GM20000 (cell line): ENCODE measurements around the gene CSAD.

ENCODE experiments used
- DNase-seq: peaks from one replicate; pipeline ENCODE4 v3.0.0; 2012; ENCODE audit warnings: low spot score
- TF ChIP-seq, protein P1 (sequence below): IDR thresholded peaks from 2 replicates; pipeline ENCODE4 v1.5.1; 2012; ENCODE audit warnings: mild to moderate bottlenecking, control low read depth; ENCODE audit errors: extremely low read depth, missing control alignments

CSAD gene

DNA sequence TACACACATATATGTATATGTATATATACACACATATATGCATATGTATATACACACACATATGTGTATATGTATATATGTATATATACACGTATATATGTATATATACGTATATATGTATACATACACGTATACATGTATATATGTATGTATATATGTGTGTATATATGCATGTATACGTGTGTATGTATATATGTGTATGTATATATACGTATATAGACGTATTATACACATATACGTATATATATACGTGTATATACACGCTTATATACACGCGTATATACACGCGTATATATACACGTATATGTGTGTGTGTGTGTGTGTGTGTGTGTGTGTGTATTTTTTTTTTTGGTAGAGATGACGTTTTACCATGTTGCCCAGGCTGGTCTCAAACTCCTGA lies 33.1 kb downstream of the CSAD start:
- no peak for DNase-seq
- TF ChIP-seq, protein P1, sequence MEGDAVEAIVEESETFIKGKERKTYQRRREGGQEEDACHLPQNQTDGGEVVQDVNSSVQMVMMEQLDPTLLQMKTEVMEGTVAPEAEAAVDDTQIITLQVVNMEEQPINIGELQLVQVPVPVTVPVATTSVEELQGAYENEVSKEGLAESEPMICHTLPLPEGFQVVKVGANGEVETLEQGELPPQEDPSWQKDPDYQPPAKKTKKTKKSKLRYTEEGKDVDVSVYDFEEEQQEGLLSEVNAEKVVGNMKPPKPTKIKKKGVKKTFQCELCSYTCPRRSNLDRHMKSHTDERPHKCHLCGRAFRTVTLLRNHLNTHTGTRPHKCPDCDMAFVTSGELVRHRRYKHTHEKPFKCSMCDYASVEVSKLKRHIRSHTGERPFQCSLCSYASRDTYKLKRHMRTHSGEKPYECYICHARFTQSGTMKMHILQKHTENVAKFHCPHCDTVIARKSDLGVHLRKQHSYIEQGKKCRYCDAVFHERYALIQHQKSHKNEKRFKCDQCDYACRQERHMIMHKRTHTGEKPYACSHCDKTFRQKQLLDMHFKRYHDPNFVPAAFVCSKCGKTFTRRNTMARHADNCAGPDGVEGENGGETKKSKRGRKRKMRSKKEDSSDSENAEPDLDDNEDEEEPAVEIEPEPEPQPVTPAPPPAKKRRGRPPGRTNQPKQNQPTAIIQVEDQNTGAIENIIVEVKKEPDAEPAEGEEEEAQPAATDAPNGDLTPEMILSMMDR = no peak

DNA sequence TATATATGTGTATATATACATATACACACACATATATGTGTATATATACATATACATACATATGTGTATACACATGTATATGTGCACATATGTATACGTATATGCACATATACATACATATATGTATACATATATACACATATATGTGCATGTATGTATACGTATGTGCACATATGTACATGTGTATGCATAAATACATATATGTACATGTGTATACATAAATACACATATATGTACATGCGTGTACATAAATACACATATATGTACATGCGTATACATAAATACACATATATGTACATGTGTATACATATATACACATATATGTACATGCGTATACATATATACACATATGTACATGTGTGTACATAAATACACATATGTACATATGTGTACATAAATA lies 33.5 kb downstream of the CSAD start:
- TF ChIP-seq, protein P1 = no peak
- DNase-seq = no peak

DNA sequence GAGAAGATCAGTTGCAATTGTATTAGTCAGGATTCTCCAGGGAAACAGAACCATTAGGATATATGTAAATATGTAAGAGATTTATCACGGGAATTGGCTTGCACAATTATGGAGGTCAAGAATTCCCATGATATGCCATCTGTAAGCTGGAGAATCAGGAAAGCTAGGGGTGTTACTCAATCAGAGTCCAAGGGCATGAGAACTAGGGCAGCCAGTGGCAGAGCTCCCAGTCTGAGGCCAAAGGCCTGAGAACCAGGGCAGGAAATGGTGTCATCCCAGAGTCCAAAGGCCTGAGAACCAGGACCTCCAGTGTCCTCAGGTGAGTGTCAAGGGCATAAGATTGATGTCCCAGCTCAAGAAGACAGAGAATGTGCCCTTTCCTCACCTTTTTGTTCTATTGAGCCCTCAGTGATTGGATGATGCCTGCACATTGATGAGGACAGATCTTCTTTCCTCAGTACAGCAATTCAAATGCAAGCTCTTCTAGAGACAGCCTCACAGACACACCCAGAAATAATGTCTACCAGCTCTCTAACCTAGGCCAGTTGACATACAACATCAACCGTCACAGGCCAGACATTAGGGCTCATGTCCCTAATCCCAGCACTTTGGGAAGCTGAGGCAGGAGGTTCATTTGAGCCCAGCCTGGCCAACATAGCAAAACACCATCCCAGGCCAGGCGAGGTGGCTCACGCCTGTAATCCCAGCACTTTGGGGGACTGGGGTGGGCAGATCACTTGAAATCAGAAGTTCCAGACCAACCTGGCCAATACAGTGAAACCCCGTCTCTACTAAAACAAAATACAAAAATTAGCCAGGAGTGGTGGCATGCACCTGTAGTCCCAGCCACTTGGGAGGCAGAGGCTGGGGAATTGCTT lies 35.1 kb downstream of the CSAD start:
- DNase-seq = no peak
- TF ChIP-seq, protein P1 = no peak

DNA sequence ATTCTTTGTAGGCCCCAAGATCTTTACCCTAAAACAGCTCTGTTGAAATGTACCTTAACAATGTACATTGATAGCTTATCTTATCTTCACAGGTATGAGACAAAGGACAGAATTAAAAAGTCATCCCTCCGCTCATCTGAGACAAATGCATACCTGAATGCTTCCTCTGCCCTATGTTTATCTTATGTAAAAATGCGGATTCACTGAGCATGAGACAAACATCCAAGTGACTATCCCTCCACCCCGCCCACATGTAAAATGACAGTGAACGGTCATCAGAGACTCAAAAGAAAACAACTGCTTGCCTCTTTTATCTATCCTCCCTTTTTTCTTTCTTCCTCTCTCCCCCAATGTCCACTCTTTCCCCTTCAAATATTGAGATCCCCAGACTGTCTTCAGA lies 37.4 kb downstream of the CSAD start:
- no peak for DNase-seq
- TF ChIP-seq, protein P1 = no peak

DNA sequence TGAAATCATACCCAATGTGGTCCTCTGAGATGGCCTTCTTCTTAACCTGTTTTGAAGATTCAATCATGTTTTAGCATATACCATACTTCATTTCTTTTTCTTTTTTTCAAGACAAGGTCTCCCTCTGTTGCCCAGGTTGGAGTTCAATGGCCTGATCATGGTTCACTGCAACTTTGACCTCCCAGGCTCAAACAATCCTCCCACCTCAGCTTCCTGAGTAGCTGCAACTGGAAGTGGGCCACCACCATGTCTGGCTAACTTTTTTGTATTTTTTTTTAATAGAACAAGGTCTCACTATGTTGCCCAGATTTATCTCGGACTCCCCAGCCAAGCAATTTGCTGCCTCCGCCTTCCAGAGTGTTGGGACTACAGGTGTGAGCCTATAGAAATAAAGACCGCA lies 47.0 kb downstream of the CSAD start:
- DNase-seq = no peak
- TF ChIP-seq, protein P1 = no peak

DNA sequence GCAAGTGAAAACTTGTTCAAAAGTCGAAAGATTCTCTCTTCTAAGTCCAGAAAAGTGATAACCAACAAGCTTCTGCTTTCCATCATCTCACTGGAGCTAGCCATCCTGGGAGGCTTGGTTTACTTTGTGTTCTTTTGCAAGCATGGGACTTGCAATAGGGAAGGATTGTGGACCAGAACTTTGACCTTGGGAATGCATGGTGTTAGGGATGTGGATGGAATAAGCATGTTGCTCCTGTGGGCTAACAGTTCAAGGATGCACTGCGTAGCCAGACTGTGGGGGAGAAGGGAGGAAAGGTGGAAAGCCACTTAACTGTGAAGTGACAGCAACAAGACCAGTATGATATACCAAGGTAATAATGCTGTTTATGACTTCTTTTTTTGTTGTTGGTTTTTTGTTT lies 48.9 kb downstream of the CSAD start:
- TF ChIP-seq, protein P1 = no peak
- no peak for DNase-seq

DNA sequence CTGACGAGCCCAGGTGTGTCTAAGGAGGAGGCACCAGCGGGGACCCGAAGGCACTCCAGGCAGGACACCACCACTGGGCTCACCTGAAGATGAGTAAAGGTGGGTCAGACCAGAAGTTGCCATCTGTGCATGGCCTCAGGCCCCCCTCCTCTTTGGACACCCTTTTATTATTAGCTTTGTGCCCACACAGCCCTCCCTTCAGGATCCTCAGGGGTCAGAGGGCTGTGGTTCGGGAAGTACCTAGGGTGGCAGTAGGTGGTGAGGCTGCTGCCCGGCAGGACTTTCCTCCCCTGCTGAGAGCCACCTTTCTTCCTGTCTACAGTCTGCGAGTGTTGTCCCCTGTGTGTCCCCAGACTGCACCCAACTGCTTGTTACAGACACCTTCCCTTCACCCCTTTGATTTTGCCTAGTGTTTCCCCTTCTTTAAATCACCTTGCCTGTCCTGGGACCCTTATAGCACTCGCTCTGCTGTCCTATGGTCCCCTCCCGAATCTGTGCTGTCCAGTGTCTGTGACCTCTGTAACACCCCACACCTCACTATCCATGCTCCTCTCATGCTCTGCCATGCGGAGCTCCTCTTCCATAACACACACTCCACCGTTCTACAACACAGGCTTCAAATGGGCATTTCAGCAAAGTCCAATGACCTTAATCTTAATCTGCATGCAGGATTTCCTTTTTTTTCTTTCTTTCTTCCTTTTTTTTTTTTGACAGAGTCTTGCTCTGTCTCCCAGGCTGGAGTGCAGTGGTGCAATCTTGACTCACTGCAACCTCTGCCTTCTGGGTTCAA lies 51.8 kb downstream of the CSAD start:
- TF ChIP-seq, protein P1 = no peak
- no peak for DNase-seq
